Activated CD8-positive, alpha-beta T cell treated with anti-CD3 and anti-CD28 coated beads for 36 hours (primary cell): ENCODE measurements around the gene PAK1. TPM values are rescaled to one million over a fixed set of nuclear protein-coding genes. Genes with fewer than 3 reads are reported as not detected.

Experiments used
- ATAC-seq: fragments of 200-7000 bp; cut with Tn5 transposase; one replicate; pipeline ENCODE4 v1.10.0; 2021; ENCODE audit warnings: mild to moderate bottlenecking, moderate library complexity
- CTCF ChIA-PET: fragments of 350-600 bp; sonication (Branson Sonifier 250); formaldehyde crosslinking; loops from one replicate; lab custom pipeline; 2021; ENCODE audit warnings: antibody characterized with exemption; lab: Charles Lee
- POLR2A ChIA-PET: fragments of 350-600 bp; sonication (Branson Sonifier 250); formaldehyde crosslinking; loops from one replicate; lab custom pipeline; 2021; ENCODE audit warnings: antibody characterized with exemption; lab: Charles Lee
- DNase-seq: peaks from one replicate; pipeline ENCODE4 v3.0.0-alpha.2; 2020
- H3K27ac Mint-ChIP-seq: one replicate; pipeline ENCODE4 v1.8.0; 2021; ENCODE audit warnings: mild to moderate bottlenecking, mixed read lengths
- H3K27me3 Mint-ChIP-seq: one replicate; pipeline ENCODE4 v1.8.0; 2021; ENCODE audit warnings: mixed read lengths
- H3K36me3 Mint-ChIP-seq: one replicate; pipeline ENCODE4 v1.8.0; 2021; ENCODE audit warnings: low read depth, mixed read lengths
- H3K4me1 Mint-ChIP-seq: one replicate; pipeline ENCODE4 v1.8.0; 2021; ENCODE audit warnings: low read depth, mixed read lengths
- H3K4me3 Mint-ChIP-seq: one replicate; pipeline ENCODE4 v1.8.0; 2021; ENCODE audit warnings: mild to moderate bottlenecking, moderate library complexity, mixed read lengths
- H3K9me3 Mint-ChIP-seq: one replicate; pipeline ENCODE4 v1.8.0; 2021; ENCODE audit warnings: mixed read lengths
- intact Hi-C: fragments of 100-400 bp; cut with micrococcal nuclease; formaldehyde crosslinking; loops from one replicate; pipeline ENCODE4 v1.10.0; 2022
- total RNA-seq, 2 experiments: library from RNA; stranded (reverse); gene quantifications; one replicate each; pipeline ENCODE4 v1.2.3, GENCODE V29; 2021
- TF ChIP-seq, protein P1 (sequence below): fragments of 200-600 bp; IDR thresholded peaks from one replicate; pipeline ENCODE4 v1.8.0; 2022; ENCODE audit warnings: antibody characterized with exemption, mild to moderate bottlenecking

The PAK1 gene
- total RNA-seq, 2 experiments from 2014 or later = 43.8 to 49.9 TPM

DNA sequence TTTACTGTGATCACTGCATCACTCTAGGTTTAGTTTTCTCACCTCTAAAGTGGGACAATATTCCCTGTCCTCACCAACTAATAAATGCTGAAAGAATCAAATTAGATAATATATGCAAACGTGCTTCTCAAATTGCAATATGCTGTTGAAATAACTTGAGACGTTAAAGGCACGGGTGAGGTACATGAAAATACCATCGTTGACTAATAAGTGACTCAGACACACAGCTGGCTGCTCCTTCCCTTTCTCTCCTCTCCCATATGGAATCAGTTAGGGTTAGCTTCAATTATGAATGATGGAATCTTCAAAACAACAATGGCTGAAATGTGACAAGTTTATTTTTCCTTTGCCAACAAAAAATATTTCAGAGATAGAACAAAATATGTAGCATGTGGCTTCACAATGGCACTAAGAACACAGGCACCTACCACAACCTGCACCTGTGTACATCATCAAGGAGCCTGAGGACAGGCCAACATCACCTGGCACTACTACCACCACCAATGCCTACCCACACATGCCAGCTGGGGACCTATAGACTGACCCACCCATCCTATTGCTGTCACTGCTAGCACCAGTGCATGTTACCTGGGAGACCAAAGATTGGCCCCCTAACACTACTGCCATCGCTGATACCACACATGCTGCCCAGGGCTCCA, 186.2 kb downstream of the PAK1 start:
- no peak for ATAC-seq
- ChIA-PET CTCF (no interaction called here), POLR2A (no interaction called here)
- H3K27ac Mint-ChIP-seq = no peak overlapping the region
- no peak for DNase-seq
- intact Hi-C loops = no loop called here
- H3K9me3 Mint-ChIP-seq = no peaks in the 10 kb centered on the region
- no peaks in the 10 kb centered on the region for H3K36me3 Mint-ChIP-seq
- no peaks in the 10 kb centered on the region for H3K4me1 Mint-ChIP-seq
- H3K4me3 Mint-ChIP-seq = no peak overlapping the region
- H3K27me3 Mint-ChIP-seq = peaks cover 24% of the 10 kb centered on the region
- TF ChIP-seq, protein P1, sequence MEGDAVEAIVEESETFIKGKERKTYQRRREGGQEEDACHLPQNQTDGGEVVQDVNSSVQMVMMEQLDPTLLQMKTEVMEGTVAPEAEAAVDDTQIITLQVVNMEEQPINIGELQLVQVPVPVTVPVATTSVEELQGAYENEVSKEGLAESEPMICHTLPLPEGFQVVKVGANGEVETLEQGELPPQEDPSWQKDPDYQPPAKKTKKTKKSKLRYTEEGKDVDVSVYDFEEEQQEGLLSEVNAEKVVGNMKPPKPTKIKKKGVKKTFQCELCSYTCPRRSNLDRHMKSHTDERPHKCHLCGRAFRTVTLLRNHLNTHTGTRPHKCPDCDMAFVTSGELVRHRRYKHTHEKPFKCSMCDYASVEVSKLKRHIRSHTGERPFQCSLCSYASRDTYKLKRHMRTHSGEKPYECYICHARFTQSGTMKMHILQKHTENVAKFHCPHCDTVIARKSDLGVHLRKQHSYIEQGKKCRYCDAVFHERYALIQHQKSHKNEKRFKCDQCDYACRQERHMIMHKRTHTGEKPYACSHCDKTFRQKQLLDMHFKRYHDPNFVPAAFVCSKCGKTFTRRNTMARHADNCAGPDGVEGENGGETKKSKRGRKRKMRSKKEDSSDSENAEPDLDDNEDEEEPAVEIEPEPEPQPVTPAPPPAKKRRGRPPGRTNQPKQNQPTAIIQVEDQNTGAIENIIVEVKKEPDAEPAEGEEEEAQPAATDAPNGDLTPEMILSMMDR = no peak

DNA sequence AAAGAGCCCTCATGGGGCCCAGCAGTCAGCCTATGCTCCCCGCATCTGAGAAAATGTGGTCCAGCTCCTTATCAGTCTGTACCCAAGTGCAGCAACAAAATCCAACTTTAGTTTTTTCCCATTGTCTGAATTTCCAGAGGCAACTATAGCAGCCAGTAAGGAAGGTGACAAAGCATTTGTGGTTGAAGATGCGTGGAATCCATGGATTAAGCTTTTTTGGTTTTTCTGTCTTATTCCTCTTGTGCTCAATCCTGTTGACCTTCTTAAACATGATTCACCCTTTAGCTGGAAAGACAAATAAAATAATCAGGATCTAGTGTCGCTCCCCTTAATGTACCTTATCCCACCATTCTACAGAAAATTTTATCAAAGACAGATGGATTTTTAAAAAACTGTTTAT, 186.8 kb downstream of the PAK1 start:
- intact Hi-C loops = no loop called here
- Mint-ChIP-seq H3K27me3 (peaks cover 24% of the 10 kb centered on the region), H3K27ac (no peak overlapping the region), H3K4me1 (no peaks in the 10 kb centered on the region), H3K4me3 (no peak overlapping the region), H3K9me3 (no peaks in the 10 kb centered on the region), H3K36me3 (no peaks in the 10 kb centered on the region)
- TF ChIP-seq, protein P1 = no peak
- ChIA-PET POLR2A (no interaction called here), CTCF (no interaction called here)
- DNase-seq = no peak
- ATAC-seq = no peak

GRCh38 chr11:77284476-77285468, 189.1 kb downstream of the PAK1 start:
- DNase-seq (no peak), ATAC-seq (no peak)
- Mint-ChIP-seq H3K27ac (no peak overlapping the region), H3K4me1 (no peaks in the 10 kb centered on the region), H3K9me3 (peaks cover 2% of the 10 kb centered on the region), H3K27me3 (peaks cover 22% of the 10 kb centered on the region), H3K36me3 (no peaks in the 10 kb centered on the region), H3K4me3 (no peak overlapping the region)
- ChIA-PET CTCF (interaction anchor here (1.0 to 1.1 kb wide), 2 partner anchors 158 to 186 kb away, joined by 3 read pairs; no protein-coding TSS in a partner anchor), POLR2A (no interaction called here)
- intact Hi-C loops = no loop called here
- TF ChIP-seq, protein P1 = no peak

- POLR2A ChIA-PET = no interaction called here
- ATAC-seq (no peak), DNase-seq (no peak)
- Mint-ChIP-seq H3K9me3 (peaks cover 2% of the 10 kb centered on the region), H3K27me3 (peaks cover 17% of the 10 kb centered on the region), H3K36me3 (no peaks in the 10 kb centered on the region), H3K27ac (no peak overlapping the region), H3K4me3 (no peak overlapping the region), H3K4me1 (no peaks in the 10 kb centered on the region)
- TF ChIP-seq, protein P1 = no peak
- CTCF ChIA-PET = no interaction called here
- intact Hi-C loops = no loop called here
These were observed 190.8 kb downstream of the PAK1 start for GRCh38 chr11:77283101-77283500.
